ENCODE data around the gene DET1. TPM values are rescaled to one million over a fixed set of nuclear protein-coding genes. Genes with fewer than 3 reads are reported as not detected.

Gene DET1
- polyA plus RNA-seq, 1 donor from 2014 or later: 12.9 TPM

Small RNAs within 50 kb of the gene (small RNA-seq; reads per million reads assigned to genes)
- gene AC013489.2: 0 reads per million in 3 experiments

Other genes with a start within 250 kb of the DET1 start
- gene MRPL46, start 79.3 kb downstream of the DET1 start, polyA plus RNA-seq: 32.8 and 41.0 TPM in 2 replicates
- gene MRPS11, start 79.0 kb downstream of the DET1 start, polyA plus RNA-seq: 57.5 and 68.7 TPM in 2 replicates
- gene AEN, start 74.7 kb upstream of the DET1 start, polyA plus RNA-seq: 17.2 and 21.3 TPM in 2 replicates
- 0.88 and 5.9 TPM in 2 replicates for gene ISG20, start 92.3 kb upstream of the DET1 start, polyA plus RNA-seq

All from neural cell (in vitro differentiated cells).